Body of pancreas (tissue), 4 donors: Measurements from ENCODE around the gene CEP95.

Source experiments
- POLR2A ChIP-seq, 3 donors: fragments of 450-650 bp; IDR thresholded peaks; one replicate each; pipeline ENCODE4 v1.6.1; 2016; ENCODE audit warnings: antibody characterized with exemption in 3 of 3, mild to moderate bottlenecking in 2 of 3
- TF ChIP-seq, protein P1 (sequence below), 7 experiments: fragments of 450-650 bp in 4 of 7; fragments of 200-600 bp in 3 of 7; sonication (generic) in 3 of 7; IDR thresholded peaks; one replicate each; pipeline ENCODE4 v1.5.1; 2016 to 2019; ENCODE audit warnings: antibody characterized with exemption in 7 of 7

DNA sequence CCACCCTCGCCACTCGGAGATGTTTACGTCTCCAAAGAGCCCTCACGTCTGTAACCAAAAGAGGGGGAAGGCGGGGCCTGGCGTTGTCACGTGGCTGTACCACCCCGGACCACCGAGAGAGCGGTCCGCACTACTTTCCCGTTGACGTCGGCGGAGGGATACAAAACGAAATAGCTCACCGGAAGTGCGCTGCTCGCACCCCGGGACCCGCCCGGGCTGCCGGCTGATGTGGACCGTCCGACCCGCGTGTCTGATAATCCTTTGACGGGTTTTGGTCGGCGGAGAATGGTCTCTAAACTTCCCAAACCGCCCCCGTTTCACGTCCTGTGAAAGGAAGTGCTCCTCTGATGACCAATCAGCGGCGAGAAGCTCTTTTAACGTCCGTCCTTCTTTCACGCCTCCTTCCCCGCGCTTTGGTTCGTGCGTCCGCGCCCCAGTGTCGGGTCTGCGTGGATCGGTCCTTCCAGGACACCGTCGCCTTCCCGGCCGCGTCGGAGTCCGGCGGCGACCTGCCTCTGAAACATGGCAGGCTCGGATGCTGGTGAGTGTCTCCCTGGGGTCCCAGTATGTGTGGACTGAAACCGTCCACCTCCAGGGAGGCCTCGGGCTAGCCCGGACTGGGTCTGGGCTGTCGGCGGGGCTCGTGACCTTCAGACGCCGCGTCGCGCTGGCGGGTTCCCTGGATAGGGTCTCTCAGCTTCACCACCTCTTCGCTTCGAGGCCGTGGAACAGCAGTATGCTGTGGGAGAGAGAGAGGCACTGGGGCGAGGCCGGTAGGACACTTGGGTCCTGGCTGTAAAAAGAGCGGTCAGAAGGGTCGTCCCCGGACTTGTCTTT lies at the start of gene CEP95:
- TF ChIP-seq, protein P1, sequence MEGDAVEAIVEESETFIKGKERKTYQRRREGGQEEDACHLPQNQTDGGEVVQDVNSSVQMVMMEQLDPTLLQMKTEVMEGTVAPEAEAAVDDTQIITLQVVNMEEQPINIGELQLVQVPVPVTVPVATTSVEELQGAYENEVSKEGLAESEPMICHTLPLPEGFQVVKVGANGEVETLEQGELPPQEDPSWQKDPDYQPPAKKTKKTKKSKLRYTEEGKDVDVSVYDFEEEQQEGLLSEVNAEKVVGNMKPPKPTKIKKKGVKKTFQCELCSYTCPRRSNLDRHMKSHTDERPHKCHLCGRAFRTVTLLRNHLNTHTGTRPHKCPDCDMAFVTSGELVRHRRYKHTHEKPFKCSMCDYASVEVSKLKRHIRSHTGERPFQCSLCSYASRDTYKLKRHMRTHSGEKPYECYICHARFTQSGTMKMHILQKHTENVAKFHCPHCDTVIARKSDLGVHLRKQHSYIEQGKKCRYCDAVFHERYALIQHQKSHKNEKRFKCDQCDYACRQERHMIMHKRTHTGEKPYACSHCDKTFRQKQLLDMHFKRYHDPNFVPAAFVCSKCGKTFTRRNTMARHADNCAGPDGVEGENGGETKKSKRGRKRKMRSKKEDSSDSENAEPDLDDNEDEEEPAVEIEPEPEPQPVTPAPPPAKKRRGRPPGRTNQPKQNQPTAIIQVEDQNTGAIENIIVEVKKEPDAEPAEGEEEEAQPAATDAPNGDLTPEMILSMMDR (IDR thresholded peaks at IDR 0.05), result peak in 1 of 7 experiments; percentile 9
- peak; percentile 78 to 84 (median 78) for TF ChIP-seq POLR2A (IDR thresholded peaks at IDR 0.05)
